Cortex of kidney (tissue), 1 donor: Measurements from ENCODE around the gene LINGO4.
"Not testable (repeated sequence)": the region's sequence is repeated elsewhere in the genome, so short reads cannot be mapped to it uniquely, and the experiment has no call there.

Experiments used
- DNase-seq: peaks from one replicate; lab custom pipeline; 2025; lab: John Stamatoyannopoulos, UW

The LINGO4 gene

GRCh38 chr1:151782026-151782425 lies 23.2 kb downstream of the LINGO4 start:
- not testable (repeated sequence) for DNase-seq

GRCh38 chr1:151780736-151781135 lies 24.5 kb downstream of the LINGO4 start:
- not testable (repeated sequence) for DNase-seq

GRCh38 chr1:151779852-151780251 lies 25.4 kb downstream of the LINGO4 start:
- no peak for DNase-seq

- no peak for DNase-seq
These were observed 27.9 kb downstream of the LINGO4 start for GRCh38 chr1:151777317-151777716.

- no peak for DNase-seq
These were observed 28.6 kb downstream of the LINGO4 start for GRCh38 chr1:151776665-151777062.

- no peak for DNase-seq
These were observed 29.1 kb downstream of the LINGO4 start for GRCh38 chr1:151775894-151776664.

- DNase-seq = no peak
These were observed 30.8 kb downstream of the LINGO4 start for GRCh38 chr1:151774256-151774922.

- DNase-seq = no peak
These were observed 31.5 kb downstream of the LINGO4 start for GRCh38 chr1:151773702-151774101.

- DNase-seq = not testable (repeated sequence)
These were observed 35.9 kb downstream of the LINGO4 start for GRCh38 chr1:151769270-151769669.

GRCh38 chr1:151768351-151769066 lies 36.7 kb downstream of the LINGO4 start:
- DNase-seq = not testable (repeated sequence)

GRCh38 chr1:151763990-151764389 lies 41.2 kb downstream of the LINGO4 start:
- DNase-seq = no peak

GRCh38 chr1:151762941-151763921 lies 42.0 kb downstream of the LINGO4 start, which contains the start of gene MRPL9:
TSS of gene MRPL9 (minus strand) at chr1:151763496. CDS start at chr1:151763479, 17 bp downstream.
- peak; percentile 15 for DNase-seq

GRCh38 chr1:151760597-151761385 lies 44.4 kb downstream of the LINGO4 start:
- no peak for DNase-seq

GRCh38 chr1:151759241-151759640 lies 46.0 kb downstream of the LINGO4 start:
- DNase-seq = no peak

GRCh38 chr1:151756291-151756690 lies 48.9 kb downstream of the LINGO4 start:
- no peak for DNase-seq
